ENCODE measurements around the gene PET117.

PET117 gene

DNA sequence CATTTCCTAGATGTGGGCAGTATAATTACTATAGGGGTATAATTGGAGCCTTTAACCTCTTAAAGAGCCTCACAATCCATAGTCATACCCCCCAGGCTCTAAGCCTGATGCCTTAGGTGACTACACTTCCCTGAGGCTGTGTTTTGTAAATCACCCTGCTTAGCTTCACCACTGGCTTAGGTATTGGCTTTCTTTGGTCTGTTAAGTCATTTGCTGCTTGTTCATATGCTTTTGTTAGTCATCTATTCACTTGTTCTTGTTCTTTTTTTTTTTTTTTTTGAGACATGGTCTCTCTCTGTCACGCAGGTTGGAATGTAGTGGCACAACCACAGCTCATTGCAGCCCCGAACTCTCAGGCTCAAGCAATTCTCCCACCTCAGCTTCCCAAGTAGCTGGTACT, 26.7 kb downstream of the PET117 start:
- DNase-seq (ENCODE audit: low read depth) = no peak
- TF ChIP-seq, protein P1, sequence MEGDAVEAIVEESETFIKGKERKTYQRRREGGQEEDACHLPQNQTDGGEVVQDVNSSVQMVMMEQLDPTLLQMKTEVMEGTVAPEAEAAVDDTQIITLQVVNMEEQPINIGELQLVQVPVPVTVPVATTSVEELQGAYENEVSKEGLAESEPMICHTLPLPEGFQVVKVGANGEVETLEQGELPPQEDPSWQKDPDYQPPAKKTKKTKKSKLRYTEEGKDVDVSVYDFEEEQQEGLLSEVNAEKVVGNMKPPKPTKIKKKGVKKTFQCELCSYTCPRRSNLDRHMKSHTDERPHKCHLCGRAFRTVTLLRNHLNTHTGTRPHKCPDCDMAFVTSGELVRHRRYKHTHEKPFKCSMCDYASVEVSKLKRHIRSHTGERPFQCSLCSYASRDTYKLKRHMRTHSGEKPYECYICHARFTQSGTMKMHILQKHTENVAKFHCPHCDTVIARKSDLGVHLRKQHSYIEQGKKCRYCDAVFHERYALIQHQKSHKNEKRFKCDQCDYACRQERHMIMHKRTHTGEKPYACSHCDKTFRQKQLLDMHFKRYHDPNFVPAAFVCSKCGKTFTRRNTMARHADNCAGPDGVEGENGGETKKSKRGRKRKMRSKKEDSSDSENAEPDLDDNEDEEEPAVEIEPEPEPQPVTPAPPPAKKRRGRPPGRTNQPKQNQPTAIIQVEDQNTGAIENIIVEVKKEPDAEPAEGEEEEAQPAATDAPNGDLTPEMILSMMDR (IDR thresholded peaks at IDR 0.05; ENCODE audit: control insufficient read depth, extremely low read depth, insufficient read depth) = no peak
- H3K4me3 ChIP-seq (ENCODE audit: low read depth, low read length) = no peak overlapping the region

DNA sequence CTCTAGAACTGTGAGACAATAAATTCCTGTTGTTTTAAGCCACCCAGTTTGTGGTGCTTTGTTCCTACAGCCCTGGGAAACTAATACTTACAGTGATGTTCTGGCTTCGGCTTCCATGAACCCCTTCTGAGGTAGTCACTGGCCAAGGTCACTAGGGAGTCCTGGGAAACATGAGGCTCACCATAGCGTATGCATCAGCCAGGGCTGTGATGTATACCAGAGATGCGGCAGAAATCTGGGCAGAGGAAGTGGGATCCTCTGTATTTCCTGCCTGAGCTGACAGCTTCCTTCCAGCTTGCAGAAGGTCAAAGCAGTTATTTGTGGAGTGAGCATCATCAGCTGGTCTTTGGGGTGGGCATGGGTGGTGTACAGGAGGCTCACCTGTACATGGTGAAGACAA, 27.9 kb downstream of the PET117 start:
- H3K4me3 ChIP-seq (ENCODE audit: low read depth, low read length) = no peak overlapping the region
- DNase-seq (ENCODE audit: low read depth) = no peak
- TF ChIP-seq, protein P1 (IDR thresholded peaks at IDR 0.05; ENCODE audit: control insufficient read depth, extremely low read depth, insufficient read depth) = no peak

DNA sequence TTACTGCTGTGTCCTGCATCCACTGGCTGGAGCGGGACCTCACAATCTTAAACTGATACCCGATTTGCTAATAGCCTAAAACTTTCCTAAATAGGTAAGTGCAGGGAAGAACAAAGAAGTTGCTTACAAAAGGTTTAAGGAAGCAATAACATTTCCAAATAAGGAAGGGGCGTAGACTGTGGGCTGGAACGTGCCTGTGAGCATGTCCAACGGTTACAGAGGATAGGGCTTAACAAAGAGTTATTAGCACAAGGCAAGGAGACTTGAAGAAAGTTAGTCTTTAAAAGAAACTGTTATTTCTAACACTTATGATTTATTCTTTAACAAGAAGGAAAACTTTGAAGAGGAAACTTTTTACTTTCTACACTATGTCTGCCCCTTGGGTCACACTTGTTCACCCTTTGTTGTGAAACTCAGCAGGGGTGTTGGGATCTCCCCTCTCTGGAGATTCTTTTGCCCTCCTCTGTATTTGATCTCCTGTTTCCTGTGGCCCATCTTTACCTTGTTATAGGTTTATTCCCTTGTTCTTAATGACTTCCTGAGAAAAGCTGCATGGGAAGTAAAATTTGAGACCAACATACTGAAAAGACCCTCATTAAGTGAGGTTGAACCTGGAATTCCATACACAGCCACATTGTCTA, 28.7 kb downstream of the PET117 start:
- peak; percentile 28 for DNase-seq (ENCODE audit: low read depth)
- TF ChIP-seq, protein P1 (IDR thresholded peaks at IDR 0.05; ENCODE audit: control insufficient read depth, extremely low read depth, insufficient read depth) = no peak

DNA sequence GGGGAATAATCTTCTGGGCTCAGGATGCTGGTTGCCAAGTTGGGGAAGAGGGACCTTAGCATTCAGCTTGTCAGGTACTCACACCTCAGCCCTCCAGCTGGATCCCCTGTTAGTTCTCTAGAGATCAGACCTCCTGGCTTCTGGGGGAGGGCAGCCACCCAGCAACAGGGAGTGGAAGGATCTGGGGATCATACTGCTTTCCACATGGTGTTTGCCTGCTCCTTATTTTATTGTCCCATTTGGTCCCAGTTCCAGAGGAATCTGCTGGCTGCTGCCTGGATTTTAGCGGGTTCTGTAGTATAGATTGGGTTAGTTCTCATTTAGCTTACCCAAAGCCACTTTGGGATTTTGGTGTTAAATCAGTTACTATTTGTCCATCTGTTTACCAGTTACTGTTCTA, 29.3 kb downstream of the PET117 start:
- no peak overlapping the region for H3K4me3 ChIP-seq (ENCODE audit: low read depth, low read length)
- TF ChIP-seq, protein P1 (IDR thresholded peaks at IDR 0.05; ENCODE audit: control insufficient read depth, extremely low read depth, insufficient read depth) = no peak
- no peak for DNase-seq (ENCODE audit: low read depth)

More for the DNA sequence above, 28.7 kb downstream of the PET117 start:
- no peak overlapping the region for H3K4me3 ChIP-seq (ENCODE audit: low read depth, low read length)

DNA sequence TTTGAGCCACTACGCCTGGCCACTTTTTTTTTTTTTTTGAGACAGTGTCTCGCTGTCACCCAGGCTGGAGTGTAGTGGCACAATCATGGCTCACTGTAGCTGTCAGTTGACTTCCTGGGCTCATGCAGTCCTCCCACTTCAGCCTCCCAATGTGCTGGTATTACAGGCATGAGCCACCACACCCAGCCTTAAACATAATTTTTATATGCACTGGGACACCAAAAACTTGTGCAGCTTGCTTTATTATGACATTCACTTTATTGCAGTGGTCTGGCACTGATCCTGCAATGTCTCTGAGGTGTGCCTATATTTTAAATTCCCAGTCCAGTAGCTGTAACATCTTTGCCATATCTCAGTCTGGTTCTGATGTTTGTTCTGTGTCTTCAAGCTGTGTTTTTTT, 34.7 kb downstream of the PET117 start:
- TF ChIP-seq, protein P1 (IDR thresholded peaks at IDR 0.05; ENCODE audit: control insufficient read depth, extremely low read depth, insufficient read depth) = no peak
- DNase-seq (ENCODE audit: low read depth) = peak; percentile 3
- no peak overlapping the region for H3K4me3 ChIP-seq (ENCODE audit: low read depth, low read length)

DNA sequence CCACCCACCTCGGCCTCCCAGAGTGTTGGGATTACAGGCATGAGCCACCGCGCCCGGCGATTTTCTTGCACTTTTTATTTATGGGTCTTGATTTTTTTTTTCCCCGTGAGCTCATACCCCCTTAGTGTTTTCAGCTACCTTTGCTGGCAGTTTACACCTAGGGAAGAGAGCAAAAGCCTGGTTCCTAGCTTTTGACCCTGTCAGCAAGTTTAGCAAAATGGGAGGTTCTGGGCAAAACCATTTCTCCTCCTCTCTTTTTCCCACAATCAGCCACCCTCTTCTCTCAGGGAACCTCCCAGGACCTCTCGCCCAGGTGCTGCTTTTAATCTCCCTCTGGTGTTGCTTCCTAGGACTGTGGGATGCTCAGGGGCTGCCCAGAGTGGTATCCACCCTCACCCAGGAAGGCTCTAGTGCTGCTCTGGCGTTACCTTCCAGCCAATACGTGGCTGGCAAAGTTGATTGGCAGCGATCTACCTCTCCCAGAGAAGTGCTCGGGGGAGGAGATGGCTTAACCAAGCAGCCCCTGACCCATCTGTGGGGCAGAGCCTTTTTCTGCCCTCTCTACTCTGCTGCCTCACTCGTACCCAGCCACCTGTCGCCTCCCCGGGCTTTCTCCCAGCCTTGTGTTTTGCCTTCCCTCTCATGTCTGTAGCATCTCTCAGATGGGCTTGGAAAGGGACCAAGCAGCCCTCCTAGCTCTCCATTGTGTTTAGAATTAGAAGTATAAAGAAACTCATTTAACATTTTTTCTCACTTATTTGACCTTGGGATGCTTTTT, 37.4 kb downstream of the PET117 start:
- DNase-seq (ENCODE audit: low read depth) = no peak
- no peak overlapping the region for H3K4me3 ChIP-seq (ENCODE audit: low read depth, low read length)
- TF ChIP-seq, protein P1 (IDR thresholded peaks at IDR 0.05; ENCODE audit: control insufficient read depth, extremely low read depth, insufficient read depth) = no peak
